ENCODE data around the gene SMARCAD1. TPM values are rescaled to one million over a fixed set of nuclear protein-coding genes. Genes with fewer than 3 reads are reported as not detected.

The SMARCAD1 gene
- total and polyA plus RNA-seq, 2 of the 8 experiments (the other 6 are each of a cell fraction or from before 2014, with no cell fraction given), result 24.1 to 59.4 TPM

DNA sequence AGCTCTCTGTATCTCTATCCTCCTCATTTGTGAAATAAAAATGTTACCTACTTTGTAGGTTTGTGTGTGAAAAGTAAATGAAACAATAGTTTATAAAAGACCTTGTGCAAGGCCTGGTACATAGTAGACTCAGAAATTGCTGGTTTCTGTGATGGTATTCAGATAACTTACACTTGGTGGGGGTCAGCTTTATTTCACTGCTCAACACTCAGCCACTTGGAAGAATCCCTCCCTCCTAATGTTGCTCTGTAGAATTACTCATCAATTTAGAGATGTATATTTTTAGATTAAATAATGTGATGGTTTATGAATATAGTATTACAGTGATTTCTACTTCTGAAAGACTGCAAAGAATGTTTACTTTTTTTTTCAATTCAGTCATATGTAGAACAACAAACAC, 32.7 kb downstream of the SMARCAD1 start (continued):
- TF ChIP-seq, protein P1, sequence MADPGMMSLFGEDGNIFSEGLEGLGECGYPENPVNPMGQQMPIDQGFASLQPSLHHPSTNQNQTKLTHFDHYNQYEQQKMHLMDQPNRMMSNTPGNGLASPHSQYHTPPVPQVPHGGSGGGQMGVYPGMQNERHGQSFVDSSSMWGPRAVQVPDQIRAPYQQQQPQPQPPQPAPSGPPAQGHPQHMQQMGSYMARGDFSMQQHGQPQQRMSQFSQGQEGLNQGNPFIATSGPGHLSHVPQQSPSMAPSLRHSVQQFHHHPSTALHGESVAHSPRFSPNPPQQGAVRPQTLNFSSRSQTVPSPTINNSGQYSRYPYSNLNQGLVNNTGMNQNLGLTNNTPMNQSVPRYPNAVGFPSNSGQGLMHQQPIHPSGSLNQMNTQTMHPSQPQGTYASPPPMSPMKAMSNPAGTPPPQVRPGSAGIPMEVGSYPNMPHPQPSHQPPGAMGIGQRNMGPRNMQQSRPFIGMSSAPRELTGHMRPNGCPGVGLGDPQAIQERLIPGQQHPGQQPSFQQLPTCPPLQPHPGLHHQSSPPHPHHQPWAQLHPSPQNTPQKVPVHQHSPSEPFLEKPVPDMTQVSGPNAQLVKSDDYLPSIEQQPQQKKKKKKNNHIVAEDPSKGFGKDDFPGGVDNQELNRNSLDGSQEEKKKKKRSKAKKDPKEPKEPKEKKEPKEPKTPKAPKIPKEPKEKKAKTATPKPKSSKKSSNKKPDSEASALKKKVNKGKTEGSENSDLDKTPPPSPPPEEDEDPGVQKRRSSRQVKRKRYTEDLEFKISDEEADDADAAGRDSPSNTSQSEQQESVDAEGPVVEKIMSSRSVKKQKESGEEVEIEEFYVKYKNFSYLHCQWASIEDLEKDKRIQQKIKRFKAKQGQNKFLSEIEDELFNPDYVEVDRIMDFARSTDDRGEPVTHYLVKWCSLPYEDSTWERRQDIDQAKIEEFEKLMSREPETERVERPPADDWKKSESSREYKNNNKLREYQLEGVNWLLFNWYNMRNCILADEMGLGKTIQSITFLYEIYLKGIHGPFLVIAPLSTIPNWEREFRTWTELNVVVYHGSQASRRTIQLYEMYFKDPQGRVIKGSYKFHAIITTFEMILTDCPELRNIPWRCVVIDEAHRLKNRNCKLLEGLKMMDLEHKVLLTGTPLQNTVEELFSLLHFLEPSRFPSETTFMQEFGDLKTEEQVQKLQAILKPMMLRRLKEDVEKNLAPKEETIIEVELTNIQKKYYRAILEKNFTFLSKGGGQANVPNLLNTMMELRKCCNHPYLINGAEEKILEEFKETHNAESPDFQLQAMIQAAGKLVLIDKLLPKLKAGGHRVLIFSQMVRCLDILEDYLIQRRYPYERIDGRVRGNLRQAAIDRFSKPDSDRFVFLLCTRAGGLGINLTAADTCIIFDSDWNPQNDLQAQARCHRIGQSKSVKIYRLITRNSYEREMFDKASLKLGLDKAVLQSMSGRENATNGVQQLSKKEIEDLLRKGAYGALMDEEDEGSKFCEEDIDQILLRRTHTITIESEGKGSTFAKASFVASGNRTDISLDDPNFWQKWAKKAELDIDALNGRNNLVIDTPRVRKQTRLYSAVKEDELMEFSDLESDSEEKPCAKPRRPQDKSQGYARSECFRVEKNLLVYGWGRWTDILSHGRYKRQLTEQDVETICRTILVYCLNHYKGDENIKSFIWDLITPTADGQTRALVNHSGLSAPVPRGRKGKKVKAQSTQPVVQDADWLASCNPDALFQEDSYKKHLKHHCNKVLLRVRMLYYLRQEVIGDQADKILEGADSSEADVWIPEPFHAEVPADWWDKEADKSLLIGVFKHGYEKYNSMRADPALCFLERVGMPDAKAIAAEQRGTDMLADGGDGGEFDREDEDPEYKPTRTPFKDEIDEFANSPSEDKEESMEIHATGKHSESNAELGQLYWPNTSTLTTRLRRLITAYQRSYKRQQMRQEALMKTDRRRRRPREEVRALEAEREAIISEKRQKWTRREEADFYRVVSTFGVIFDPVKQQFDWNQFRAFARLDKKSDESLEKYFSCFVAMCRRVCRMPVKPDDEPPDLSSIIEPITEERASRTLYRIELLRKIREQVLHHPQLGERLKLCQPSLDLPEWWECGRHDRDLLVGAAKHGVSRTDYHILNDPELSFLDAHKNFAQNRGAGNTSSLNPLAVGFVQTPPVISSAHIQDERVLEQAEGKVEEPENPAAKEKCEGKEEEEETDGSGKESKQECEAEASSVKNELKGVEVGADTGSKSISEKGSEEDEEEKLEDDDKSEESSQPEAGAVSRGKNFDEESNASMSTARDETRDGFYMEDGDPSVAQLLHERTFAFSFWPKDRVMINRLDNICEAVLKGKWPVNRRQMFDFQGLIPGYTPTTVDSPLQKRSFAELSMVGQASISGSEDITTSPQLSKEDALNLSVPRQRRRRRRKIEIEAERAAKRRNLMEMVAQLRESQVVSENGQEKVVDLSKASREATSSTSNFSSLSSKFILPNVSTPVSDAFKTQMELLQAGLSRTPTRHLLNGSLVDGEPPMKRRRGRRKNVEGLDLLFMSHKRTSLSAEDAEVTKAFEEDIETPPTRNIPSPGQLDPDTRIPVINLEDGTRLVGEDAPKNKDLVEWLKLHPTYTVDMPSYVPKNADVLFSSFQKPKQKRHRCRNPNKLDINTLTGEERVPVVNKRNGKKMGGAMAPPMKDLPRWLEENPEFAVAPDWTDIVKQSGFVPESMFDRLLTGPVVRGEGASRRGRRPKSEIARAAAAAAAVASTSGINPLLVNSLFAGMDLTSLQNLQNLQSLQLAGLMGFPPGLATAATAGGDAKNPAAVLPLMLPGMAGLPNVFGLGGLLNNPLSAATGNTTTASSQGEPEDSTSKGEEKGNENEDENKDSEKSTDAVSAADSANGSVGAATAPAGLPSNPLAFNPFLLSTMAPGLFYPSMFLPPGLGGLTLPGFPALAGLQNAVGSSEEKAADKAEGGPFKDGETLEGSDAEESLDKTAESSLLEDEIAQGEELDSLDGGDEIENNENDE (IDR thresholded peaks at IDR 0.05; ENCODE audit: insufficient replicate concordance, low read length), result no peak
- TF ChIP-seq TAF1 (IDR thresholded peaks at IDR 0.05; ENCODE audit: low read depth, low read length), result no peak

All from H1 (cell line).